ENCODE measurements around the gene WEE2.

DNA sequence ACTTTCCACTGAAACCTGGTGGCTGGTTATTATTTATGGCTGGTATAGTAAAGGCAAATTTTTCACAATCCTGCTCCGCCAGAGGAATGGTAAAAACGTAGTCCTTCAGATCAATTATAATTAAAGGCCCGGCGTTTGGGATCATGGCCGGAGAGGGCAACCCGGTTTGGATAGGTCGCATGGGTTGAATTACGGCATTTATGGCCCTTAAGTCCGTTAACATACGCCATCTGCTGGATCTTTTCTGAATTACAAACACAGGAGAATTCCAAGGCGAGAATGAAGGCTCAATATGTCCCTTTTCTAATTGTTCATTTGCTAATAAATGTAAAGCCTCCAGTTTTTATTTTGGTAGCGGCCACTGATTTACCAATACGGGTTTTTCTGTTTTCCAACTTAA, 44.5 kb downstream of the WEE2 start:
- TF ChIP-seq POLR2AphosphoS5 (IDR thresholded peaks at IDR 0.05; ENCODE audit: insufficient read depth in 1 of 2, low read depth in 1 of 2): no peak
- TF ChIP-seq POLR2A (IDR thresholded peaks at IDR 0.05): no peak
